ENCODE measurements around the gene FAM98B. TPM values are rescaled to one million over a fixed set of nuclear protein-coding genes. Genes with fewer than 3 reads are reported as not detected.

Gene FAM98B
- total RNA-seq, 1 experiment from 2014 or later, result 38.1 TPM

DNA sequence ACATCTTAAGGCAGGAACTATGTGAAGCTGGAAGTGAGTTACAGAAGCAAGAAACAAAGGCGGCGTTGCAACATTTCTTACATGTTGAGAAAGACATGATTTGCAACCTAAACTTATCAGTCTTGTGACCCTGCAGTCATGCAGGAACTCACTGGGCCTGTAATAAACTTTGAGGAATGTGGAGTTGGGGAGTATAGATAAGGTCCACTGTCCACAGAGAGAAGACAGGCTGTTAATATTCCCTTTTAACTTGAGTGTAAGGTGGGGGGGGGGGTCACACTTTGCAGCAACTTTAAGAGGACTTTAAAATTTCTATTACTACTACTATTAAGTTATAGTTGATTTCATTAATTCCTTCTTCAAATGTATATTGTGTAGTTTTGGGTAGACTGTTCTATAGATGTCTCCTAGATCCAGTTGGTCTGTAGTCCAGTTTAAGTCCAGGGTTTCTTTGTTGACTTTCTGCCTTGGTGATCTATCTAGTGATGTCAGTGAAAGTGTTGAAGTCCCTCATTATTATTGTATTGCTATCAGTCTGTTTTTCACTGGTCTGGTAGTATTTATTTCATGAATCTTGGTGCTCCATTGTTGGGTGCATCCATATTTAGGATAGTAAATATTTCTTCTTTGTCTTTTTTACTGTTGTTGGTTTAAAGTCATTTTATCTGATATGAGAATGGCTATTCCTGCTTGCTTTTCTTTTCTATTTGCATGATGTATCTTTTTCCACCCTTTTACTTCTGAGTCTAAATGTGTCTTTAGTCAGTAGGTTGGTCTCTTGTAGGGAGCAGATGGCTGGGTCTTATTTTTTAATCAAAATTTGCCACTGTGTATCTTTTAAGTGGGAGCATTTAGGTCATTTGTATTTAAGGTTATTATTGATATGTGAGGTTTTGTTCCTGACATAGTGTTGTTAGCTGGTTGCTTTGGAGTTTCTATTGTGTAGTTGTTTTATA, 15.6 kb upstream of the FAM98B start (continued):
- TF ChIP-seq CTCF (IDR thresholded peaks at IDR 0.05) (no peak), SMAD4 (CRISPR knock-in tag; IDR thresholded peaks at IDR 0.05) (no peak), FOXK1 (CRISPR knock-in tag; IDR thresholded peaks at IDR 0.05) (no peak)
- TF ChIP-seq, protein P1, sequence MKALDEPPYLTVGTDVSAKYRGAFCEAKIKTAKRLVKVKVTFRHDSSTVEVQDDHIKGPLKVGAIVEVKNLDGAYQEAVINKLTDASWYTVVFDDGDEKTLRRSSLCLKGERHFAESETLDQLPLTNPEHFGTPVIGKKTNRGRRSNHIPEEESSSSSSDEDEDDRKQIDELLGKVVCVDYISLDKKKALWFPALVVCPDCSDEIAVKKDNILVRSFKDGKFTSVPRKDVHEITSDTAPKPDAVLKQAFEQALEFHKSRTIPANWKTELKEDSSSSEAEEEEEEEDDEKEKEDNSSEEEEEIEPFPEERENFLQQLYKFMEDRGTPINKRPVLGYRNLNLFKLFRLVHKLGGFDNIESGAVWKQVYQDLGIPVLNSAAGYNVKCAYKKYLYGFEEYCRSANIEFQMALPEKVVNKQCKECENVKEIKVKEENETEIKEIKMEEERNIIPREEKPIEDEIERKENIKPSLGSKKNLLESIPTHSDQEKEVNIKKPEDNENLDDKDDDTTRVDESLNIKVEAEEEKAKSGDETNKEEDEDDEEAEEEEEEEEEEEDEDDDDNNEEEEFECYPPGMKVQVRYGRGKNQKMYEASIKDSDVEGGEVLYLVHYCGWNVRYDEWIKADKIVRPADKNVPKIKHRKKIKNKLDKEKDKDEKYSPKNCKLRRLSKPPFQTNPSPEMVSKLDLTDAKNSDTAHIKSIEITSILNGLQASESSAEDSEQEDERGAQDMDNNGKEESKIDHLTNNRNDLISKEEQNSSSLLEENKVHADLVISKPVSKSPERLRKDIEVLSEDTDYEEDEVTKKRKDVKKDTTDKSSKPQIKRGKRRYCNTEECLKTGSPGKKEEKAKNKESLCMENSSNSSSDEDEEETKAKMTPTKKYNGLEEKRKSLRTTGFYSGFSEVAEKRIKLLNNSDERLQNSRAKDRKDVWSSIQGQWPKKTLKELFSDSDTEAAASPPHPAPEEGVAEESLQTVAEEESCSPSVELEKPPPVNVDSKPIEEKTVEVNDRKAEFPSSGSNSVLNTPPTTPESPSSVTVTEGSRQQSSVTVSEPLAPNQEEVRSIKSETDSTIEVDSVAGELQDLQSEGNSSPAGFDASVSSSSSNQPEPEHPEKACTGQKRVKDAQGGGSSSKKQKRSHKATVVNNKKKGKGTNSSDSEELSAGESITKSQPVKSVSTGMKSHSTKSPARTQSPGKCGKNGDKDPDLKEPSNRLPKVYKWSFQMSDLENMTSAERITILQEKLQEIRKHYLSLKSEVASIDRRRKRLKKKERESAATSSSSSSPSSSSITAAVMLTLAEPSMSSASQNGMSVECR (CRISPR knock-in tag; IDR thresholded peaks at IDR 0.05; ENCODE audit: borderline replicate concordance), result no peak

DNA sequence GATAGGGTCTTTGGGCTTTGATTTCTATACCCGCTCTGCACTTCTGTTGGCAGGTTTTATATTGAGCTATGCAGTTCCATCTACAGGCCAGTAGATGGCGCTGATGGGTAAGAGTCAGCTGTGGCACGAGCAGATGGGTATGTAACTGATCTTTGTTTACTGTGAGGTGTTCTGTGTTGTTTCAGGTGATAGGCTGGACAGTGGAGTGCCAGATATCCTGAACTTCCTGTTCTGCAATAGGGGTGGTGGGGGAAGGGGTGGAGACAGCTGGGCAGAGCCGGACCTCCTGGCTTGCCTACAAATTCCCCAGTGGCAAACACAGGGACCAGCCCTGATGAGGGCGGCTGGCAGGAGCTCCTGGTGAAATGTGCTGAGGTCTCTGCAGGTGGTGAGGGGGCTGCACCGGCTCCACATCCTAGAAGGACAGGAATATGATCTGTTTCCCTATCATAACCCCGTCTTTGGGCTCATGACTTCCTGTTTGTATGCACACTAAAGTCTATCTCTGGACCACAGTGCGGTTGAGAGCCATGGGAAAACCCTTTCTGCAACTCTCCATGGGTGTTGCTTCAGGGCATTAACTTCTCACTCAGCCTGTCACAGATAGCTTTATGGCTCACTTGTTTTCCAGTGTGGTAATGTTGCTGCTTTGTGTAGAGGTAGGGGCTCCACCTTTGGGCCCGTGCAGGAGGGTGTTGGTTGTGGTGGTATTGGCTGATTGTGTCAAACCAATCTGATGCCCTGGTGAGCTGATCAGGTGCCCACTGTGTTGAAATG, 13.4 kb upstream of the FAM98B start:
- 0 out of 2 replicates have a peak overlapping the region, but pooled peaks have one; percentile 22 for H3K4me3 Mint-ChIP-seq
- TF ChIP-seq NR3C1 (CRISPR knock-in tag; conservative IDR thresholded peaks at IDR 0.05; ENCODE audit: low read depth) (no peak), TEAD1 (CRISPR knock-in tag; IDR thresholded peaks at IDR 0.05) (no peak), CTCF (IDR thresholded peaks at IDR 0.05) (peak; percentile 91), EMX1 (CRISPR knock-in tag; IDR thresholded peaks at IDR 0.05) (no peak), CREM (CRISPR knock-in tag; IDR thresholded peaks at IDR 0.05) (no peak)
- ChIA-PET CTCF (interaction anchor here (0.6 to 3.4 kb wide), 76 partner anchors 8 to 1011 kb away, joined by 3 to 82 read pairs (median 4); partner anchors contain the start of genes FAM98B and RASGRP1), POLR2A (interaction anchor here (0.7 to 2.6 kb wide), 3 partner anchors 14 to 368 kb away, joined by 3 to 15 read pairs (median 3); partner anchors contain the start of gene FAM98B)
- no peaks in the 10 kb centered on the region for H3K9me3 Mint-ChIP-seq
- H3K27ac Mint-ChIP-seq, result no peak overlapping the region
- H3K36me3 Mint-ChIP-seq, result no peaks in the 10 kb centered on the region
- ATAC-seq, result peak; percentile 96
- peaks cover 3% of the 10 kb centered on the region; the same call in 1 of the 2 replicates for H3K27me3 Mint-ChIP-seq (ENCODE audit: low read depth)
- DNase-seq (ENCODE audit: low spot score), result peak; percentile 27
- H3K4me1 Mint-ChIP-seq, result peaks cover 7% of the 10 kb centered on the region; the same call in 1 of the 2 replicates

DNA sequence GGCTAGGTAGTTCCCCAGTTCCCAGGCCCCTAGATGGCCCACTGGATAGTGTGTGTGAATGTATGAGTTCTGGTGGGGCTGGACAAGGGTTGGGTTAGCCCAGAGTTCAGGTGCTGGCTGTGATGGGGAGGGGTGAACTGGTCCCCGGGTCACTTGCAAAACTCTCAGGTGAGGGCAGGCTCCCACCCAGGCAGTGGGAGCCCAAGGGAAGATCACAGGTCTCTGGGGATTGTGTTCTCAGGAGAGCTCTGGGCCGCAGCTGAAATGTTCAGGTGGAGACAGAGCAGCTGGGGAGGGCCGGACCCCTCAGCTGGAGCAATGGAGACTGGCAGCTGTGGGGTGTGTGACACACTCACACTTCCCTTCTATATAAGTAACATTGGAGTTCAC, 12.8 kb upstream of the FAM98B start:
- H3K4me1 Mint-ChIP-seq, result peaks cover 7% of the 10 kb centered on the region; the same call in 1 of the 2 replicates
- CTCF ChIA-PET, result interaction anchor here (0.6 to 3.4 kb wide), 42 partner anchors 13 to 468 kb away, joined by 3 to 82 read pairs (median 7); partner anchors contain the start of genes FAM98B and RASGRP1
- H3K27ac Mint-ChIP-seq, result no peak overlapping the region
- no peaks in the 10 kb centered on the region for H3K36me3 Mint-ChIP-seq
- ATAC-seq, result no peak
- POLR2A ChIA-PET, result interaction anchor here (2.6 kb wide), 1 partner anchor 13 kb away, joined by 15 read pairs; the partner anchor contains the start of gene FAM98B
- no peak overlapping the region for H3K4me3 Mint-ChIP-seq
- 0 out of 2 replicates have a peak, but pooled peaks cover 3% of the 10 kb centered on the region for H3K27me3 Mint-ChIP-seq (ENCODE audit: low read depth)
- H3K9me3 Mint-ChIP-seq, result no peaks in the 10 kb centered on the region
- no peak for DNase-seq (ENCODE audit: low spot score)
- TF ChIP-seq HMGXB4 (CRISPR knock-in tag; IDR thresholded peaks at IDR 0.05), result no peak
- no peak for TF ChIP-seq KAT7 (CRISPR knock-in tag; IDR thresholded peaks at IDR 0.05; ENCODE audit: borderline replicate concordance)
- TF ChIP-seq ZNF263 (CRISPR knock-in tag; IDR thresholded peaks at IDR 0.05; ENCODE audit: low read depth), result no peak
- no peak for TF ChIP-seq CREB1 (CRISPR knock-in tag; IDR thresholded peaks at IDR 0.05)
- no peak for TF ChIP-seq CREM (CRISPR knock-in tag; IDR thresholded peaks at IDR 0.05)
- TF ChIP-seq NFYB (CRISPR knock-in tag; conservative IDR thresholded peaks at IDR 0.05; ENCODE audit: low read depth), result no peak
- no peak for TF ChIP-seq USF2 (CRISPR knock-in tag; IDR thresholded peaks at IDR 0.05)
- no peak for TF ChIP-seq ZMAT4 (CRISPR knock-in tag; IDR thresholded peaks at IDR 0.05)
- no peak for TF ChIP-seq NFATC4 (CRISPR knock-in tag; IDR thresholded peaks at IDR 0.05)
- TF ChIP-seq NR1H2 (CRISPR knock-in tag; IDR thresholded peaks at IDR 0.05), result no peak
- TF ChIP-seq ZNF423 (CRISPR knock-in tag; IDR thresholded peaks at IDR 0.05), result no peak
